LNCaP clone FGC (cell line): ENCODE measurements around the gene PRKCH.

Experiments
- DNase-seq: peaks from one replicate; pipeline ENCODE4 v3.0.0-alpha.2; 2011; ENCODE audit warnings: low read depth
- H3K4me3 ChIP-seq: 2 replicates; pipeline ENCODE4 v1.5.1; 2011; ENCODE audit warnings: mild to moderate bottlenecking, low read depth, low read length, control low read depth
- TF ChIP-seq, protein P1 (sequence below): IDR thresholded peaks from 2 replicates; pipeline ENCODE4 v1.5.1; 2012; ENCODE audit warnings: mild to moderate bottlenecking; ENCODE audit not compliant: control insufficient read depth, insufficient read depth; ENCODE audit errors: extremely low read depth

The PRKCH gene

DNA sequence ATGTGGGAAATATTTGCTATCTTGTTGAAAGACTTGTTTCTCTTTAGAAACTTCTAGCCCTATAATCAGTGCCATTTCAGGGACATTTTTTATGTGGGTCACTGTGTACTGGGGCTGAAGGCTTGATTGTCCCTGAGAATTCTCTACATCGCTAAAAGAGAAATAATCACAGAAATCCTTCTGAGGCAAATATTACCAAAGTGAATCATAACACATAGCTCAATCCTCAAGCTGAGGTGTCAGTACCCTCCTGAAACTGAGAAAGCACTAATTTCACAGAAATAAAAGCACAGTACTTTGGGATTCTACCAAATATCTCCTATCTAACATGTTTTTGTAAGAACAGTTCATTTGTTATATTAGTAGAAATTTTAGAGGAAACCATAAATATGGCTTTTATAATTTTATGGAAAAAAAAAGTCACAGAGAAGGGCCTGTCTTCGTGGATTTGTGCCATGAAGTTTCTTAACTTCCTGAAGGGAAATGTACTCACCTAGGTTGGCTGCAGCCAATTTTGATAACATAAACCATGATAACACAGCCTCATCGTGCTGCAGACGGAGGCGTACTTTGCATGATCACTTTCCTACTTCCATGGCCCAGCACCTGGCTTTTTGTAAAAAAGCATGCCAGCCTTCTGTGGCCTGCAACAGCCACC is 210.2 kb downstream of the PRKCH start:
- TF ChIP-seq, protein P1, sequence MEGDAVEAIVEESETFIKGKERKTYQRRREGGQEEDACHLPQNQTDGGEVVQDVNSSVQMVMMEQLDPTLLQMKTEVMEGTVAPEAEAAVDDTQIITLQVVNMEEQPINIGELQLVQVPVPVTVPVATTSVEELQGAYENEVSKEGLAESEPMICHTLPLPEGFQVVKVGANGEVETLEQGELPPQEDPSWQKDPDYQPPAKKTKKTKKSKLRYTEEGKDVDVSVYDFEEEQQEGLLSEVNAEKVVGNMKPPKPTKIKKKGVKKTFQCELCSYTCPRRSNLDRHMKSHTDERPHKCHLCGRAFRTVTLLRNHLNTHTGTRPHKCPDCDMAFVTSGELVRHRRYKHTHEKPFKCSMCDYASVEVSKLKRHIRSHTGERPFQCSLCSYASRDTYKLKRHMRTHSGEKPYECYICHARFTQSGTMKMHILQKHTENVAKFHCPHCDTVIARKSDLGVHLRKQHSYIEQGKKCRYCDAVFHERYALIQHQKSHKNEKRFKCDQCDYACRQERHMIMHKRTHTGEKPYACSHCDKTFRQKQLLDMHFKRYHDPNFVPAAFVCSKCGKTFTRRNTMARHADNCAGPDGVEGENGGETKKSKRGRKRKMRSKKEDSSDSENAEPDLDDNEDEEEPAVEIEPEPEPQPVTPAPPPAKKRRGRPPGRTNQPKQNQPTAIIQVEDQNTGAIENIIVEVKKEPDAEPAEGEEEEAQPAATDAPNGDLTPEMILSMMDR: no peak
- DNase-seq: no peak
- H3K4me3 ChIP-seq: no peak overlapping the region

DNA sequence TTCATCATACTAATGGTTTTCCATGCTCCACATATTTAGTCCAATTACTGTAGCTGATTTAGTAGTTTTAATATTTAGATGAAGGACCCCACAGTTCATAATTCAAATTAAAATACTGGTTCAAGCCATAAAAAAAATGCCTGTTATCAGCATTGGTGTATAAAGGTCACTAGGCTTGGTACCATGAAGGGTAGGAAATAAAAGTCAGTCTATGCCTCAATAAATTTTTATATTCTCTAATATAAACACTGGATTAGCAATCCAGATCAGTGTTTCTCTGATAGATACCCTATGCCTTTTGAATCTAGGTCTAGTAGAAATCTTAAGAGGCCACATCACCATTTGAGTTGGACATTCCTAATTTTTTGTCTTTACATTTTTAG is 210.7 kb downstream of the PRKCH start:
- TF ChIP-seq, protein P1: no peak
- no peak for DNase-seq
- H3K4me3 ChIP-seq: no peak overlapping the region

DNA sequence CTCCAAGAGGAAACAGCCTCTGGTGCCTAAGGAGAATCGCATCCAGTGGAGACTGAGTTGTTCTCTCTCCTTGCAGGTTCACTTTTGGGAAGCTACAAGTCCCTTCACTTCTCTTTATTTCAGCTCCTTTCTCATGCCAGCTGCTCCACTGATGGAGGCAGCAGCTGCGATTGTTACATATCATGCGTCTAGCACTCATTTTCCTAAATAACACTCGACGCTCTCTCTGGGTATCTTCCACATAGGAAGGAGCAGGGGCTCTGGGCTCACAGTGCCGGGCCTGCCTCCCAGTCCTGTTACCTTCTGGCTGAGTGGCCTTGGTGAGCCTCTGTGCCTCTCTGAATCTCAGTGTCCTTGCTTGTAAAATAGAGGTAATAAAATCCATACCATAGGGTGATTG is 211.4 kb downstream of the PRKCH start:
- no peak overlapping the region for H3K4me3 ChIP-seq
- no peak for DNase-seq
- TF ChIP-seq, protein P1: no peak

DNA sequence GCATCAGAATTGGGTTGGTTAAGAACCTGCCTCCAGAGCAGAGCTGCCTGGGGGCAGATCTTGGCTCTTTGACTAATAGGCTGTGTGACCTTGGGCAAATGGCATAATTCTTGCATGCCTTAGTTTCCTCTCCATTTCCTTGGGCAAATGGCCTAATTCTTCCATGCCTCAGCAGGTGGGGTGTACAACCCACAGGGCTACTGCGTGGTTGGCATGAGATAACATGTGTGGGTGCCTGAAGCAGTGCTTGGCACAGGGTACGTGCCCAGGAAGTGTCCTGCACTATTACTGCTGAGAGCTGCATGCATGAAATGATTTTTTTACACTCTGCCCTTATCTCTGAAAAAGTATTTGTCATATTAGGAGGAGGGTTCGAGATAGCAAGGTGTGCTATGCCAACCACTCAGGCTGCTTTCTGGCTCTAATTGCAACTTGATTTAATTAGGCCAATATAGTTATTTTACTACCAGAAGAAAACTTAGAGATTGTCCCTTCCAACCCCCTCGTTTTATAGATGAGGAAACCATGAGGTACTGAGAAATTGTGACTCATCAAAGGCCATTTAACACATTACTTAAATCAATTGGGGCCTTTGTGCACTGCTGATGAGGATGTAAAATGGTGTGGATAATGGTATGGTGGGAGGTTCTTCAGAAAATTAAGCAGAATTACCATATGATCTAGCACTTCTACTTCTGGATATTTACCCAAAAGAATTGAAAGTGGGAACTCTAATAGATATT is 212.3 kb downstream of the PRKCH start:
- no peak for DNase-seq
- H3K4me3 ChIP-seq: no peak overlapping the region
- TF ChIP-seq, protein P1: no peak

DNA sequence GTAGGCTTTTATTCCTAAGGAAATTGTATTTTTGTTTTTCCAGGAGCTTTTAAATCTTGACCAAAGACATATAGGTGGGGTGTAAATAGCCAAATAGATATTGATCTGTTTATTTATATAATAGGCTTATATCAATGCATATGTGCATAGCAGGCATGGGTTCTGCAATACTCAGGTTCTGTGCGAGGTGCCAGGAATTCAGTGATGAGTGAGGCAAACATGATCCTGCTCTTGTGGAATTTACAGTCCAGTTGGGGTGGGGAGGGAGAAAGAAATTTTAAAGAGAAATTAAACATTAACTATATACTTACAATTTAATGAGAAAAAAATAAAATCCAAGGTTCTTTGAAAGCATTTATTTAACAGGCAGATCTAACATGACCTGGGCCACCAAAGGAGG is 213.7 kb downstream of the PRKCH start:
- no peak for DNase-seq
- TF ChIP-seq, protein P1: no peak
- no peak overlapping the region for H3K4me3 ChIP-seq

DNA sequence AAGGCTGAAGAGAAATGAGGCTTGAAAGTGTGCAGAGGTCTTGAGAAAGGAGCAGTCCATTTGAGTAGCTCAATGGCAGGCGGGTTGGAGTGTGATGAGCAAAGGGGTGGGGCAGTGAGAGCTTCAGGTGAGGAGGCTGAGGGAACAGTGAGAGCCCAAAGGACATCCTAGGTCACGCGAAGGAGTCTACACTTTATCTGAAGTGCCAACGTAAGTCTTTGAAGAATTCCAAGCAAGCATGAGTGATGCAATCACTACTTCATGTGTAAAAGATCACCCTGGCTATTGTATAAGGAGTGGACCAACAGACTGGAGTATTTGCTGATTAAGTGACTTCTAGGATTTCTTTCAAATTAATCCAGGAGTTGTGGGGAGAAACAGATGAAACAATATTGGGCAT is 214.1 kb downstream of the PRKCH start:
- DNase-seq: no peak
- no peak overlapping the region for H3K4me3 ChIP-seq
- TF ChIP-seq, protein P1: no peak
